K562 (cell line): ENCODE results near the gene PYM1. TPM values are rescaled to one million over a fixed set of nuclear protein-coding genes. Genes with fewer than 3 reads are reported as not detected.

Experiments
- ATF4 ChIP-seq: fragments of 450-650 bp; formaldehyde crosslinking; IDR thresholded peaks from 2 replicates; pipeline ENCODE4 v1.4.0; 2022; ENCODE audit warnings: mild to moderate bottlenecking, moderate library complexity
- BCOR ChIP-seq: fragments of 450-650 bp; IDR thresholded peaks from 2 replicates; pipeline ENCODE4 v1.6.1; 2016
- BRD4 ChIP-seq: fragments of 200-600 bp; sonication (generic); IDR thresholded peaks from 2 replicates; pipeline ENCODE4 v1.6.1; 2017; ENCODE audit warnings: inconsistent platforms
- EP400 ChIP-seq: fragments of 450-650 bp; IDR thresholded peaks from 2 replicates; pipeline ENCODE4 v1.6.1; 2017; ENCODE audit warnings: antibody characterized with exemption, mild to moderate bottlenecking, moderate library complexity
- GTF2F1 ChIP-seq: IDR thresholded peaks from 2 replicates; pipeline ENCODE4 v1.6.1; 2011; ENCODE audit warnings: low read depth, low read length, improper control_type of control experiment
- KDM2B ChIP-seq: fragments of 250-450 bp; sonication (Bioruptor Pico); IDR thresholded peaks from 2 replicates; pipeline ENCODE4 v1.8.0; 2021; ENCODE audit warnings: mild to moderate bottlenecking, moderate library complexity
- LEF1 ChIP-seq: fragments of 450-650 bp; IDR thresholded peaks from 2 replicates; pipeline ENCODE4 v1.6.1; 2016; ENCODE audit warnings: mild to moderate bottlenecking
- MAFF ChIP-seq: IDR thresholded peaks from 2 replicates; pipeline ENCODE4 v1.6.1; 2012; ENCODE audit warnings: low read length, improper control_type of control experiment
- MBD1 ChIP-seq: fragments of 250-450 bp; sonication (Bioruptor Pico); IDR thresholded peaks from 2 replicates; pipeline ENCODE4 v1.8.0; 2022; ENCODE audit warnings: inconsistent platforms
- MECOM ChIP-seq: fragments of 250-450 bp; sonication (Bioruptor Pico); IDR thresholded peaks from 2 replicates; pipeline ENCODE4 v1.8.0; 2022; ENCODE audit warnings: inconsistent platforms
- NR1H2 ChIP-seq: sonication (generic); formaldehyde crosslinking; IDR thresholded peaks from 2 replicates; pipeline ENCODE4 v1.4.0; 2020; ENCODE audit warnings: mild to moderate bottlenecking, missing genetic modification reagents
- PTBP1 ChIP-seq: fragments of 200-400 bp; formaldehyde crosslinking; IDR thresholded peaks from 2 replicates; pipeline ENCODE4 v1.6.1; 2017; ENCODE audit warnings: low read depth, low read length
- RNF2 ChIP-seq: sonication (generic); IDR thresholded peaks from 2 replicates; pipeline ENCODE4 v1.6.1; 2016
- TAL1 ChIP-seq: fragments of 450-650 bp; IDR thresholded peaks from 2 replicates; pipeline ENCODE4 v1.6.1; 2016; ENCODE audit warnings: mild to moderate bottlenecking
- TARDBP ChIP-seq: fragments of 450-650 bp; IDR thresholded peaks from 2 replicates; pipeline ENCODE4 v1.6.1; 2016
- ZNF277 ChIP-seq: fragments of 250-450 bp; sonication (Bioruptor Pico); IDR thresholded peaks from 2 replicates; pipeline ENCODE4 v1.8.0; 2022; ENCODE audit warnings: inconsistent platforms, mild to moderate bottlenecking, moderate library complexity, borderline replicate concordance
- ZNF695 ChIP-seq: fragments of 450-650 bp; formaldehyde crosslinking; IDR thresholded peaks from 2 replicates; pipeline ENCODE4 v1.4.0; 2020; ENCODE audit warnings: mild to moderate bottlenecking, moderate library complexity
- polyA plus RNA-seq, 8 experiments: library from polyadenylated mRNA; depleted of rRNA in 4 of 8; stranded (reverse) in 5 of 8; unstranded in 3 of 8; fragments of >200 nt; fragmentation: Nextera tagmentation in 2 of 8; fragmentation: Illumina TruSeq in 1 of 8; extraction: Ambion mirVana in 2 of 8; extraction: Trizol in 1 of 8; gene quantifications; 2 replicates each; pipeline versions ENCODE4 v1.2.1 to v1.2.3, GENCODE V29; 2011 to 2014; ENCODE audit warnings: inconsistent platforms in 1 of 8, missing spikeins in 1 of 8
- total RNA-seq, 7 experiments: library from RNA; depleted of rRNA in 6 of 7; stranded (reverse); fragments of >200 nt in 6 of 7; fragmentation: Illumina TruSeq in 2 of 7; extraction: Trizol in 2 of 7; gene quantifications; 2 replicates each; pipeline versions ENCODE4 v1.2.1 to v1.2.3, GENCODE V29; 2011 to 2021; ENCODE audit warnings: low replicate concordance in 1 of 7
- TF ChIP-seq, protein P1 (sequence below): fragments of 250-450 bp; sonication (Bioruptor Pico); IDR thresholded peaks from 2 replicates; pipeline ENCODE4 v1.5.1; 2021; ENCODE audit warnings: mild to moderate bottlenecking

PYM1 gene
- total and polyA plus RNA-seq, 9 of the 15 experiments (the other 6 are each of a cell fraction or from before 2014, with no cell fraction given) = 29.0 to 51.3 (median 34.1) TPM

DNA sequence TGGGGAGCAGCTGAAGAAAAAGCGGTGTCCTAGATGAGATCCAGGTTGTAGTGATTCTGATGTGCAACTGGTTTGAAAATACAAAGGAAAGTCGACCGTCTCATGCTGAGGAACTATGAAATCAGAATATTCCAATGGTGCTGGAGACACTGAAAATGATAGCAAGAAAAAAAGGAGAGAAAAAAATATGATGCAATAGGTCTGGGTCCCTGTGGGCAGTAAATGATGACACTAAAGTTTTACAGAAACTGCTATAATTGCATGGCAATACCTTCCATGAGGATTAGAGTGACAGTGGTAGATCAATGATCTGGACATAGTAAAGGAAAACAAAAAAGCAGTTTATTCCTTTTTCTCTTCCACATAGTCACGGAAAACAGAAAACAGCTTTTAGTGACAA lies 2.3 kb downstream of the PYM1 start (continued):
- TF ChIP-seq ATF4 (CRISPR knock-in tag) (peak; percentile 85), EP400 (peak; percentile 48), TAL1 (0 out of 2 replicates have a peak, but pooled peaks have one; percentile 4), KDM2B (CRISPR knock-in tag) (no peak), MAFF (no peak), ZNF277 (CRISPR knock-in tag) (no peak), LEF1 (no peak), BCOR (no peak), MECOM (CRISPR knock-in tag) (no peak), RNF2 (no peak), ZNF695 (CRISPR knock-in tag) (no peak), GTF2F1 (no peak), BRD4 (no peak), NR1H2 (CRISPR knock-in tag) (no peak), MBD1 (CRISPR knock-in tag) (no peak), PTBP1 (no peak), TARDBP (no peak)
- TF ChIP-seq, protein P1, sequence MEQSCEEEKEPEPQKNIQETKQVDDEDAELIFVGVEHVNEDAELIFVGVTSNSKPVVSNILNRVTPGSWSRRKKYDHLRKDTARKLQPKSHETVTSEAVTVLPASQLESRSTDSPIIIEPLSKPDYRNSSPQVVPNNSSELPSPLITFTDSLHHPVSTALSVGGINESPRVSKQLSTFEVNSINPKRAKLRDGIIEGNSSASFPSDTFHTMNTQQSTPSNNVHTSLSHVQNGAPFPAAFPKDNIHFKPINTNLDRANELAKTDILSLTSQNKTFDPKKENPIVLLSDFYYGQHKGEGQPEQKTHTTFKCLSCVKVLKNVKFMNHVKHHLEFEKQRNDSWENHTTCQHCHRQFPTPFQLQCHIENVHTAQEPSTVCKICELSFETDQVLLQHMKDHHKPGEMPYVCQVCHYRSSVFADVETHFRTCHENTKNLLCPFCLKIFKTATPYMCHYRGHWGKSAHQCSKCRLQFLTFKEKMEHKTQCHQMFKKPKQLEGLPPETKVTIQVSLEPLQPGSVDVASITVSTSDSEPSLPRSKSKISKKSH (CRISPR knock-in tag) = no peak
